Skin of body (tissue), 2 donors: ENCODE data around the gene CYTH1. TPM values are rescaled to one million over a fixed set of nuclear protein-coding genes. Genes with fewer than 3 reads are reported as not detected.
A peak's percentile ranks its signal among the peaks of the same experiment; 100 is the strongest.
"Not testable (repeated sequence)": the region's sequence is repeated elsewhere in the genome, so short reads cannot be mapped to it uniquely, and the experiment has no call there.

Source experiments
- DNase-seq: peaks from one replicate; lab custom pipeline; 2025; lab: John Stamatoyannopoulos, UW
- total RNA-seq: library from RNA; depleted of rRNA; stranded (reverse); fragments of >200 nt; gene quantifications from one replicate; pipeline ENCODE4 v1.2.3, GENCODE V29; 2014

The CYTH1 gene
- total RNA-seq, 1 donor from 2014 or later, result 32.6 TPM

DNA sequence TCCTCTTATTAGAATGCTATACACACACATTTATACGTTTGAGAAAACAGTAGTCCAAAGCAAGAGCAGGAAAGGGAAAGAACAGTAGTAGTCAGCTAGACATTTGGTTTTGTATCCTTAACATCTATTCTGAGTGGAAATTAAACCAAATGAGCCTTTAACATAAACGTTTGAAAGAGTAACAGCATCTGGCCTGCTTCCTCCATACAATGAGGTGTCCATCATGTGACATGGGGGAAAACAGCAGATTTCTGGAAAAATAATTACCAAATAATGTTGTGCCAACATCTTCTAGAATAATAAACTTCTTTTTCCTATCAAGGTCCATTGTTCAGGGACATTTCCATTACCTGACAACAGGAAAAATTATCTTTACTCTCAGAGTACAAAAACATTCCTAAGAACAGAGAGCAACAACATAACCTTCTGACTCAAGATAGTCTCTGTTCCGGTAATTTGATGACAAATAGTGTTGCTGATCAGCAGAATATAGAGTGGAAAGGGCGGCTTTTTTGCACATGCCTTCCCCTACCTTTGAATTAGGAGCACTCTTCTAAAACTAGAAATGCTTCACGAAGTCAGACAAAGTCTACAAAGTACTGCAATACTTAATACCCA, 20.2 kb downstream of the CYTH1 start:
- DNase-seq, result no peak

- DNase-seq, result no peak
Observed at GRCh38 chr17:78759969-78760352, 22.1 kb downstream of the CYTH1 start.

DNA sequence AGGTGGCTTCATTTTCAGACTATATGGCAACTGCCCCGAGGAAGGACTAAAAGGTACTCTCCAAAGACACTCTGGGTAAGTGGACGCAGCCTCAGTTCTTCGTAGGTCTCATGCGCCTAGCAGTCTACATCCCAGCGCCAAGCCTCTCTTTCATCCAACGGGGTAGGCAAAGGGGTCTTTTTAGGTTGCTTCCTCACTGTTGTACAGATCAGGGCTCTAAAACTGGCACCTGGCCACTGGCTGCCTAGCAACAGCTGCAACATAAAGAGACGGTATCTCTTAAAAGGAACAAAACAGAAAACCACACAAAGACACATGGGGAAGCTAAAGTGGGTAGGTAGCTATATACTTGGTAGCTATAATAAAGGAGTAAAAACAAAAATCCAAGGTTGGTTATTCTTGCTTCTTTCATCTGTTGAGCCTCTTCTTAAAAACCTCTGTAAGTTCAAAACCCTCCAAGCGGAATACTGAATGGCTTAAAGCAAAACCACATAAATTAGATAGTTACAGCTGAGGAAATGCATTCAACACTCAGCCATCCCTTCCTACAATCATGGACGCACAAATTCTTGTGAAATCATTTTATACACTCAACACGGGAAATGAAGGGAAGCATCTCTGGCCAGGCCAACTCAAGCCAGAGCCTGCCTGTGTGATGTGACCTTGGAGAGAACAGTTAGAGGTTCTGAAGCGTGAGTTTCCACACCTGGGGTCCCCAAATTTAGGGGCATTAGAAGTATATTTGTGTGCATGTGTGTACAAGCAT, 22.7 kb downstream of the CYTH1 start:
- DNase-seq, result peak; percentile 24

DNA sequence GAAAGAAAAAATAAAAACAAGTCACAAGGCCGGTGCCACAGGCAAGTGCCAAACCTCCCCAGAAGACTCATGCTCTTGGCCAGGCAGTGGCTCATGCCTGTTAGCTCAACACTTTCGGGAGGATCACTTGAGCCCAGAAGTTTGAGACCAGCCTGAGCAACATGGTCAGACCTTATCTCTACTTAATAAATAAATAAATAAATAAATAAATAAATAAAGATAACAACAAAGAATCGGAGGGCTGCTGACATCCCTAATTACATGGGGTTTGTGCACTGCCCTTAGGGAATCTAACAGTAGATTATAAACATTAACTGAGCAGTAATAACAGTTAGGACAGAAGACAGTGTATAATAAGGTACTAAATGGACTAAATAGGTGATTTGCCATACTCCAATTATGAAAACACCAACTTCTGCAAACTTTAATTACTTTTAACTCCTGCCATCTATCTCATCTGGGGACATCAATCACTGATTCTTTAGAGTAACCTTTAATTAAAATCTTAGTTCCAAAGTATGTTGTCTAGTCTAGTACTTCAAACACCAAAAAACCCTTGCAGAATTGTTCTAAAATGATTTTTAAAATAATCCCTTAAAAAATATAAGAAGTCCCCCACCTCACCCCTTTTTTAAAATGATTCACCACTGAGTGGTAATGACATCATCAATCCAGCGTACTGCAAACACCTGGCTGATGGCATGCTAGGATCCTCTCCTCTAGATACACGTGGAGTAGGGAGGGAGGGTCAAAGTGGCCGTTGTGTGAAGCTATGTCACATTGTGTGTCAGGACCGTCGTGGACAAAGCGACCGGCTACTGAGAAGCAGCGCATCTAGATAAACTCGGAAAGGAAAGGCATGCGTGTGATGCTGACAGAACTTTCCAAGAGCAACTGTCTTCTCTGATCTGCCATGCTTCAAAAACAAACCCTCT, 28.5 kb downstream of the CYTH1 start:
- DNase-seq, result no peak

DNA sequence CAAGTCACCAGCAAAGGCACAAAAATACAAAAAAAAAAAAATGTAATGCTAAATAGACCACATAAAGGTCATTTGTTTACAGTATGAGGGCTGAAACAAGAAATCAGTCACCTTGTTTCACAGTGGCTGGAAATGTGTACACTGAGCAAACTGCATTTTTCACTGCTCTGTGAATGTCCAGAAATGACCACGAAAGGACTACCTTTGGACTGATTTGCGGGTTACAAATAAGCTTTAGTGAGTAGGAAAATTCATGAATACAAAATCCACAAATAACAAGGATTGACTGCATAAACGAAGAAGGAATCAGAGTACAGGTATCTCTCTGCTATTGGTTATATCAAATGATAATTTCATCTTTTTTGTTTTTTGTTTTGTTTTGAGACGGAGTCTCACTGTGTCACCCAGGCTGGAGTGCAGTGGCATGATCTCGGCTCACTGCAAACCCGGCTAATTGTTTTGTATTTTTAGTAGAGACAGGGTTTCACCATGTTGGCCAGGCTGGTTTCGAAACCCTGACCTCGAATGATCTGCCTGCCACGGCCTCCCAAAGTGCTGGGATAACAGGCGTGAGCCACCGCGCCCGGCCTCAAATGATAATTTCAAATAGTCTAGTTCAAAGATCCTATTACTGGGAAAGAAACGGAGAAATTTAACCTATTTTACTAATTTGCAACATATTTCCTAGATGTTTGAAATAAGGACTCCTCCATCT, 30.5 kb downstream of the CYTH1 start:
- no peak for DNase-seq

- DNase-seq, result not testable (repeated sequence)
Observed at GRCh38 chr17:78751000-78751399, 31.1 kb downstream of the CYTH1 start.

DNA sequence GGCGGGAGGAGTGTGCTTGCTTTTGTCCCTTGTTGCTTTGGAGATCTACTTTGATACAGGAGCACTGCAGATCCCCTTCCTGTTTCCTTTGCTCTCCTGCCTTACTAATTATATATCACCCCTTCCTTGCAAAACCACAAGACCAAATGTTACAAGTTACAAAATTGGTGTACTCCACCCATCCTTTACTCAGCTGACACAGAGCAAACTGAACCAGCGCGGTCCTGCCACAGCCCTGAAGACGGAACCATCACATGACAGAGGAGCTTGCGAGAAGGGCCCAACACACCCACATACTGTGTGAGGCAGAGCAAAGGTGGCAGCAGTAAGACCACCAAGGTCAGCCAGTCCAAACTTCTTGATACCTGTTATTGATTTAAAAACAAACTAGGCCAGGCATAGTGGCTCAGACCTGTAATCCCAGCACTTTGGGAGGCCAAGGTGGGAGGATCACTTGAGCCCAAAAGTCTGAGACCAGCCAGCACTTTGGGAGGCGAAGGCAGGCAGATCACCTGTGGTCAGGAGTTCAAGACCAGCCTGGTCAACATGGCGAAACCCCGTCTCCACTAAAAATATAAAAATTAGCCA, 33.2 kb downstream of the CYTH1 start:
- no peak for DNase-seq

- no peak for DNase-seq
Observed at GRCh38 chr17:78748048-78748729, 33.9 kb downstream of the CYTH1 start.

DNA sequence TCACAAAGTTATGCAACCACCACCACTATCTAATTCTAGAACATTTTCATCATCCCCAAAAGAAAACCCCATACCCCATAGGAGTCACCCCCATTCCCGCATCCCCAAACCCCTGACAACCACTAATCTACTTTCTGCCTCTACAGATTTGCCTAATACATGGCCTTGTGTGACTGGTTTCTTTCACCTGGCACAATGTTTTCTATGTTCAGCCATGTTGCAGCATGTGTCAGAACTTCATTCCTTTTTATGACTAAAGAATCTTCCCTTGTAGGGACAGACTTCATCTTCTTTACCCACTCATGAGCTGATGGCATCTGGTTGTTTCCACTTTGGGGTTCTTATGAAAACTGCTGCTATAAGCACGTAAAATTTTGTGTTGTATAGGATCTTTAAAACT, 34.6 kb downstream of the CYTH1 start:
- DNase-seq, result no peak

DNA sequence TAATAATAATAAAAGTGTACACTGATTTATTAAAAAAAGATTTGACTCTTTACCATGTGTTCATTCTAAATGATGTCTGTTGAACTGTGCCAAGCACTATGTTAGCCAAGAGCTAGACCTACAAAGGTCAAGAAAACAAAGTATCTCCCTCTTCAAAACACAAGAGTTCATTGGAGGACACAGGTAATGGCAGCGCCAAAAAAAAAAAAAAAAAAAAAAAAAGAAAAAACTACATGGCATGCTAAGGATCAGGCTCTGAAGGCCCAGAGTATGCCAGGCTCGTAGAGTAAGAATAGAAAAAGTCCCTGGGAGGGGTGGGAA, 35.2 kb downstream of the CYTH1 start:
- DNase-seq, result no peak

DNA sequence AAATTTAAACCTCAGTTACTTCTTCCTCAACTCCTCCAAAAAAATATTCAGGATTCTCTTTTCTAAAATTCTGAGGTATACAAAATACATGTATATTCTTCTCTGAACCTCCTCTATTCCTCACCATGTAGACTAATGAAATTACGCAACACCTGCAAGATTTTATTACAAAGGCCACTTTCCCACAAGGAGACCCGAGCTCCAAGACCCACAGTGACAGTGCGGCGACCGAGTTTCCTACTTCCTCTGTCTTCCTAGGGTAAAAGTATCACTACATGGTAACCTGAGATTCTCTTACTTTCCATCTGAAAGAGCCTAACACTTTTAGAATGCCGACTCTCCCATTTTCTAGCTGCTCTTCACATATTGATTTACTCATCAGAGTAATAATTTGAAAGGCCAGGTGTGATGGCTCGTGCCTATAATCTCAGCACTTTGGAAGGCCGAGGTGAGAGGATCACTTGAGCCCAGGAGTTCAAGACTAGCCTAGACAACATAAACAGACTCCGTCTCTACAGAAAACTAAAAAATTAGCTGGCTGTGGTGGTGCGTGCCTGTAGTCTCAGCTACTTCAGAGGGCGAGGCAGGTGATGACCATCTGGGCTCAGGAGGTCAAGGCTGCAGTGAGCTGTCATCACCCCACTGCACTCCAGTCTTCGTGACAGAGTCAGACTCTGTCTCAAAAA, 35.7 kb downstream of the CYTH1 start:
- DNase-seq, result no peak

DNA sequence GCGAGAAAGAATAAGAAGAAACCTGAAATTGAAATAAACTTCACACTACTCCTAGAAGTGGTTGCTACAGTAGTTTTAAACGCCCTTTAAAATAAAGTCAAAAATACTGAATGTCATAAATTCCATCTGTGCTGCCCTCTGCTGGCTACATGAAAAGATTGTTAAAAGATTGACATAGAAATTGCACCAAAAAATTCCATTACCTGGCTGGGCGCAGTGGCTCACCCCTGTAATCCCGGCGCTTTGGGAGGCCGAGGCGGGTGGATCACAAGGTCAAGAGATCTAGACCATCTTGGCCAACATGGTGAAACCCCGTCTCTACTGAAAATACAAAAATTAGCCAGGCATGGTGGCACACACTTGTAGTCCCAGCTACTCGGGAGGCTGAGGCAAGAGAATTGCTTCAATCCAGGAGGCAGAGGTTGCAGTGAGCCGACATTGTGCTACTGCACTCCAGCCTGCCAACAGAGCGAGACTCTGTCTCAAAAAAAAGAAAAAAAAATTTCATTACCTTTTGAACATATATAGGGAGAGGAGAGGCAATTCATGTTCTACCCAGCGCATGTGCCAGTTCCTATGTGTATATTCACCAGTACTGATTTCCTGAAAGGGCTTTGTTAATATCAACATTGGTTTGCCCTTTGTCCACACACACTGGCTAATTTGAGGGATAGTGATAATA, 36.5 kb downstream of the CYTH1 start:
- peak; percentile 21 for DNase-seq

DNA sequence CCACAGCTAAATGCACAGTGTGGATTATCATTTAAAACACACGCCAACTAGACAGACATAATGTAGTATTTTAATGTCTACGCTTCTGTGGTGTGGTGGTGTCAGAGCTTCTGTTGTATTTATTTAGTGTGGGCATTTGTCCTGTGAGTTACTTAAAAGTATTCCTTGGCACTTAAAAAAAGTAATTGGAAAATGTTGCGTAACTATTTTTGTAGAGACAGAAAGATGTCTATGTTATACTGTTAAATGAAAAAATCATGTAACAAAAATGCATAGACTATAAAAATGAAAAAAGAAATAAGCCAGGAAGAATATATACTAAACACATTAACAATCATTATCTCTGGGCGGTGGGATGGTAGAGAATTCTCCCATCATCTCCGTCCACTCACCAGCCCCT, 39.2 kb downstream of the CYTH1 start:
- no peak for DNase-seq

- DNase-seq, result no peak
Observed at GRCh38 chr17:78741644-78742284, 40.3 kb downstream of the CYTH1 start.

GRCh38 chr17:78739331-78739931, 42.6 kb downstream of the CYTH1 start:
- no peak for DNase-seq

GRCh38 chr17:78738698-78739097, 43.4 kb downstream of the CYTH1 start:
- DNase-seq, result no peak

DNA sequence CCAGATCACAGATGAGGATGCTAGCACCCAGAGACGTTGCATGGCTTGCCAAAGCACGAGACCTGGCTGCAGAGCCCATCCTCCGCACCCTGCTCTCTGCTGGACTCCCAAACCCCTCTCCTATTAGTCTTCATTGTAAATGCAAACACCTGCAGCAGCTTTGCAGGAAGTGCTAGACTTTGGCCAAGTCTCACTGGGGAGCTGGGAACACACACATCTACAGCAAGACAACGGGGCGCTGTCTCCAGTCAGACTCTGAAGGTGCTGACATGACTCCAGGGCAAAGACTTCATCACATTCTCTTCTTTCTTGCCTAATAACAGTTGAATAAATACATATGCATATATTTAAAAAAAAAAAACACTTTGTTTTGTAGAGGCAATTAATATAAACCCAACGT, 43.8 kb downstream of the CYTH1 start:
- no peak for DNase-seq

- peak; percentile 31 for DNase-seq
Observed at GRCh38 chr17:78737332-78737731, 44.7 kb downstream of the CYTH1 start.
